Measurements from ENCODE around the gene IGF1R.

The IGF1R gene

DNA sequence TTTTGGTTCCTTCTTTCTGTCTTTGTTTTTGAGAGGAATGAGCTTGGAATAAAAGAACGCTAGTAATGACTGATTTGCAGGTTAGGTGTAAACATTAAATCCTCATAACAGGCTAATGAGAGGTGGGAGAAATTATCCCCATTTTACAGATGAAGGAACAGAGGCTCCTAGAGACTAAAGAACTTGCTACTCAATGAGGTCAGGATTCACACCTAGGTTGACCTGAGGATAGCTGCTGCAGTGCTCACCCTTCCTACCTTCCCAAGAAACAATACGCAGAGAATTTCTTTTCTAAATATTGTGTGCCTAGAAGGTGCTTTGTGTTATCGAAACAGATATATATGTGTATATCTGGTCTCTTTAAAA, 106.3 kb downstream of the IGF1R start:
- TF ChIP-seq, protein P1, sequence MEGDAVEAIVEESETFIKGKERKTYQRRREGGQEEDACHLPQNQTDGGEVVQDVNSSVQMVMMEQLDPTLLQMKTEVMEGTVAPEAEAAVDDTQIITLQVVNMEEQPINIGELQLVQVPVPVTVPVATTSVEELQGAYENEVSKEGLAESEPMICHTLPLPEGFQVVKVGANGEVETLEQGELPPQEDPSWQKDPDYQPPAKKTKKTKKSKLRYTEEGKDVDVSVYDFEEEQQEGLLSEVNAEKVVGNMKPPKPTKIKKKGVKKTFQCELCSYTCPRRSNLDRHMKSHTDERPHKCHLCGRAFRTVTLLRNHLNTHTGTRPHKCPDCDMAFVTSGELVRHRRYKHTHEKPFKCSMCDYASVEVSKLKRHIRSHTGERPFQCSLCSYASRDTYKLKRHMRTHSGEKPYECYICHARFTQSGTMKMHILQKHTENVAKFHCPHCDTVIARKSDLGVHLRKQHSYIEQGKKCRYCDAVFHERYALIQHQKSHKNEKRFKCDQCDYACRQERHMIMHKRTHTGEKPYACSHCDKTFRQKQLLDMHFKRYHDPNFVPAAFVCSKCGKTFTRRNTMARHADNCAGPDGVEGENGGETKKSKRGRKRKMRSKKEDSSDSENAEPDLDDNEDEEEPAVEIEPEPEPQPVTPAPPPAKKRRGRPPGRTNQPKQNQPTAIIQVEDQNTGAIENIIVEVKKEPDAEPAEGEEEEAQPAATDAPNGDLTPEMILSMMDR (IDR thresholded peaks at IDR 0.05; ENCODE audit: borderline replicate concordance, insufficient read depth, low read depth, low read length), result no peak
- no peak overlapping the region for H3K4me3 ChIP-seq (ENCODE audit: low read depth, low read length)

GRCh38 chr15:98755138-98755537, 106.8 kb downstream of the IGF1R start:
- TF ChIP-seq, protein P1 (IDR thresholded peaks at IDR 0.05; ENCODE audit: borderline replicate concordance, insufficient read depth, low read depth, low read length), result no peak
- no peak overlapping the region for H3K4me3 ChIP-seq (ENCODE audit: low read depth, low read length)

DNA sequence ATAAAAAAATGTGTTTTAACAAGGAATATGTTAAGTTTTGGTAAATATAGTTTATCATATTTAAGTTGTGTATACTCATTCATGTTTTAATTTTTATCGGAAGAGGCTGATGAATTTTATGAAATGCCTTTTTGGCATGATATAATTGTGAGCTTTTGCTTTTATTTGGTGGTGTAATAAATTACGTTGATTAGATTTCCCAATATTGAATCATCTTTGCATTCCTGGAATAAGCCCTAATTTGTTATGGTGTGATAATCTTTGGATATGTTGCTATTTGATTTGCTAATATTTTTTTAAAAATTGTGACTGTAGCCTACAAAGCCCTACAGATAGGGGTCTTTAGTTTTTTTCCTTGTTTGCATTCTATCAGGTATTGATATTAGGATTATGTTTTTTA, 107.4 kb downstream of the IGF1R start:
- TF ChIP-seq, protein P1 (IDR thresholded peaks at IDR 0.05; ENCODE audit: borderline replicate concordance, insufficient read depth, low read depth, low read length), result no peak

DNA sequence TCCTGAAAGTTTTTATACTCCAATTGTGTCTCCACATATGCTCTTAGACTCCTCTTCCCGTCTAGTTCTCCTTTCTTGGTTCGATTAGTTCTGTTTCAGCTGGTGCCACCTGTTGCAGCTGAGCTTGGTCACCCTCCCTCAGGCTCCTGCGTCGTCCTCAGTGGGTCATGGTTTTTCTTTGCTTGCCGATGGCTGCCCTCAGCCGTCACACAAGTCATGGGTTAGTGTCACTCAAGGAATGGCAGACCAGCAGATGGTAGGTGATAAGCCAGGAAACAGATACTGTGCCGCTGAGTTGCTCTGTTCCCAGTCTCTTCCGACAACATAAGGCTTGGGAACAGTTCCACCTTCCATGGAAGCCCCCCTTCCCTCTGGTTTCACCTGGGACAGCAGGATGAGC, 109.9 kb downstream of the IGF1R start:
- TF ChIP-seq, protein P1 (IDR thresholded peaks at IDR 0.05; ENCODE audit: borderline replicate concordance, insufficient read depth, low read depth, low read length), result no peak

More for the DNA sequence above, 107.4 kb downstream of the IGF1R start:
- H3K4me3 ChIP-seq (ENCODE audit: low read depth, low read length), result no peak overlapping the region

GRCh38 chr15:98759277-98759676, 110.9 kb downstream of the IGF1R start:
- no peak overlapping the region for H3K4me3 ChIP-seq (ENCODE audit: low read depth, low read length)
- TF ChIP-seq, protein P1 (IDR thresholded peaks at IDR 0.05; ENCODE audit: borderline replicate concordance, insufficient read depth, low read depth, low read length), result no peak

More for the DNA sequence above, 109.9 kb downstream of the IGF1R start:
- no peak overlapping the region for H3K4me3 ChIP-seq (ENCODE audit: low read depth, low read length)

DNA sequence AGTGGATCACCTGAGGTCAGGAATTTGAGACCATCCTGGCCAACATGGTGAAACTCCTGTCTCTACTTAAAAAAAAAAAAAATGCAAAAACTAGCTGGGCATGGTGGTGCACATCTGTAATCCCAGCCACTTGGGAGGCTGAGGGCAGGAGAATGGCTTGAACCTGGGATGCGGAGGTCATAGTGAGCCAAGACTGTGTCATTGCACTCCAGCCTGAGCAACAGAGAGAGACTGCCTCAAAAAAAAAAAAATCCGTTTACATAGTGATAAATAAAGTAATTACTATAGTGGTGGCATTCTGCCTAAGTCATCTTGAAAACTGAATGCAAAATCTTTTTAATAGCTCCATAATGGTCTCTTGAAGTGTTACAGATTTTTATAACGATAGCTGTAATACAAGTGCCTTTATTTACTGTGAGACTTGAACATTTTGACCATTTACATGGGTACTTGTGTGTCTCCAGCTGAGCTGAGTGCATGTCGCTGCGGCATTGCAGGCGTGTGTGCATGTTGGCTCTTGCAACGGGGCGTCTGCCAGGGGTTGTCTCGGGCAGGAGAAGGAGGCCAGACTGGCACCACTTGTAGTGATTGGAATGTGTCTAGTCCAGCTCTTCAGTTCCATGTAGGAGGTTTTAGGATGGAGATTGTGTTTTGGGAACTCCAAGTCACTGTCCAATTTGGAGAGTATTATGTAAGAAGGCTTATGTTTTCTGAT, 111.9 kb downstream of the IGF1R start:
- no peak overlapping the region for H3K4me3 ChIP-seq (ENCODE audit: low read depth, low read length)
- TF ChIP-seq, protein P1 (IDR thresholded peaks at IDR 0.05; ENCODE audit: borderline replicate concordance, insufficient read depth, low read depth, low read length), result no peak

- TF ChIP-seq, protein P1 (IDR thresholded peaks at IDR 0.05; ENCODE audit: borderline replicate concordance, insufficient read depth, low read depth, low read length), result no peak
- no peak overlapping the region for H3K4me3 ChIP-seq (ENCODE audit: low read depth, low read length)
Observed at GRCh38 chr15:98760975-98761374, 112.6 kb downstream of the IGF1R start.
